ENCODE measurements around the gene FAM204A.

DNA sequence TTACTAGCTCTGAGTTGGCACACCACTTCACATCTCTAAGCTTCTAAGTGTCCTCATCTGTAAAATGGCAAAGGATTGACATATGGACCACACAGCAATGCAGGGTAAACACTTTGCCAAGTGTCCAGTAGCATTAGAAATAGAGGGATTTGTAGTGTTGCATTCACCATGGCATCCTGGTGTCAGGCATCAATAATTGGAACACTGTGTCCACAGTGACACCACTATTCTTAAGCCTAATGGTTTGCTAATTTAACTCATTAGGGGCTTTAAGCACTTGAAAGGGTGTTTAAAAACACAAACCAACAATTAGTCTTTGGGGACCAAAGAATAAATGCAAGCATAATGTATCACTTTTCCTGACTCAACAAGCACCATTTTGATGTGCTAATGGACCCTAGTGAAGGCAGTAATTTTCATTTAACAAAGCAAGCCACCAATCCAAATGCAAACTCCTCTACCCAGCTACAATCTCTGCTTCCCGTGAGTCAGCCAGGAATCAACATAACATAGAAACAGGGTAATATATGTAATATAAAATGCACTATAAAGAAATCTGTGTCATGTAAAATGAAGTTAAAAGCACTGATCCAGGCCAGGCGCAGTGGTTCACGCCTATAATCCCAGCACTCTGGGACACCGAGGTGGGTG is 75.9 kb downstream of the FAM204A start:
- TF ChIP-seq CTCF (IDR thresholded peaks at IDR 0.05; ENCODE audit: low read length) = no peak
- TF ChIP-seq EZH2 (optimal IDR thresholded peaks at IDR 0.05; ENCODE audit: low read depth, low read length) = no peak
- TF ChIP-seq EZH2phosphoT487 (IDR thresholded peaks at IDR 0.05; ENCODE audit: low read length) = no peak

All from MM.1S (cell line).